ENCODE results near the gene KNDC1.
"Not testable (repeated sequence)": the region's sequence is repeated elsewhere in the genome, so short reads cannot be mapped to it uniquely, and the experiment has no call there.

KNDC1 gene

GRCh38 chr10:133247681-133248333, 87.8 kb downstream of the KNDC1 start:
- DNase-seq: no peak

GRCh38 chr10:133248334-133248715, 88.3 kb downstream of the KNDC1 start:
- DNase-seq: no peak

GRCh38 chr10:133249094-133249780, 89.2 kb downstream of the KNDC1 start:
- DNase-seq: no peak

- no peak for DNase-seq
These were observed 90.1 kb downstream of the KNDC1 start for GRCh38 chr10:133249975-133250754.

- DNase-seq: no peak
These were observed 91.6 kb downstream of the KNDC1 start for GRCh38 chr10:133251388-133252222.

- DNase-seq: no peak
These were observed 92.2 kb downstream of the KNDC1 start for GRCh38 chr10:133252223-133252552.

GRCh38 chr10:133253361-133253955, 93.4 kb downstream of the KNDC1 start:
- no peak for DNase-seq

- DNase-seq: no peak
These were observed 94.6 kb downstream of the KNDC1 start for GRCh38 chr10:133254421-133255120.

- no peak for DNase-seq
These were observed 95.3 kb downstream of the KNDC1 start for GRCh38 chr10:133255323-133255722.

- peak; percentile 52 for DNase-seq
These were observed 97.6 kb downstream of the KNDC1 start for GRCh38 chr10:133257489-133258065.

- DNase-seq: peak; percentile 50
These were observed 98.2 kb downstream of the KNDC1 start for GRCh38 chr10:133258066-133258817.

- no peak for DNase-seq
These were observed 99.0 kb downstream of the KNDC1 start for GRCh38 chr10:133258818-133259601.

- no peak for DNase-seq
These were observed 99.6 kb downstream of the KNDC1 start for GRCh38 chr10:133259602-133259989.

- DNase-seq: peak; percentile 61
These were observed 101.1 kb downstream of the KNDC1 start for GRCh38 chr10:133260895-133261725.

GRCh38 chr10:133261726-133262325, 101.8 kb downstream of the KNDC1 start:
- DNase-seq: peak; percentile 87

- DNase-seq: peak; percentile 86
These were observed 102.7 kb downstream of the KNDC1 start for GRCh38 chr10:133262696-133263095.

- DNase-seq: no peak
These were observed 103.7 kb downstream of the KNDC1 start for GRCh38 chr10:133263674-133264073.

GRCh38 chr10:133264461-133264860, 104.4 kb downstream of the KNDC1 start:
- DNase-seq: no peak

GRCh38 chr10:133265052-133265451, 105.0 kb downstream of the KNDC1 start:
- DNase-seq: not testable (repeated sequence)

All from NCI-H69 (cell line).